K562 treated with DMSO at 1 percent for 48 hours (cell line): ENCODE measurements around the gene CMTM8. TPM values are rescaled to one million over a fixed set of nuclear protein-coding genes. Genes with fewer than 3 reads are reported as not detected.

Source experiments
- total RNA-seq: library from RNA; unstranded; fragments of 300-600 nt; gene quantifications from 2 replicates; pipeline ENCODE4 v1.2.3, GENCODE V29; 2022; ENCODE audit warnings: low replicate concordance; ENCODE audit errors: extremely low read depth

Gene CMTM8
- not detected in 2 replicates for total RNA-seq

GRCh38 chr3:32238453-32239306, at the start of gene CMTM8:
CMTM8 (plus strand) TSS chr3:32238680; CDS start chr3:32238973, 293 bp downstream.

GRCh38 chr3:32391643-32392535, 153.4 kb downstream of the CMTM8 start, which contains the start of gene CMTM7:
CMTM7 (plus strand) TSS chr3:32391853; CDS start chr3:32391907, 54 bp downstream.

Other genes starting within 250 kb of the CMTM8 start
- gene GPD1L, start 132.1 kb upstream of the CMTM8 start, total RNA-seq = not detected in 2 replicates
- gene CMTM7, start 153.2 kb downstream of the CMTM8 start, total RNA-seq = not detected in 2 replicates